SW480 (cell line): ENCODE measurements around the gene SPNS2.

Experiments used
- DNase-seq: peaks from one replicate; pipeline ENCODE4 v3.0.0-alpha.2; 2016; ENCODE audit warnings: low spot score

Gene SPNS2

GRCh38 chr17:4520060-4520893 lies 21.6 kb downstream of the SPNS2 start:
- no peak for DNase-seq

GRCh38 chr17:4520894-4521600 lies 22.4 kb downstream of the SPNS2 start:
- no peak for DNase-seq

DNA sequence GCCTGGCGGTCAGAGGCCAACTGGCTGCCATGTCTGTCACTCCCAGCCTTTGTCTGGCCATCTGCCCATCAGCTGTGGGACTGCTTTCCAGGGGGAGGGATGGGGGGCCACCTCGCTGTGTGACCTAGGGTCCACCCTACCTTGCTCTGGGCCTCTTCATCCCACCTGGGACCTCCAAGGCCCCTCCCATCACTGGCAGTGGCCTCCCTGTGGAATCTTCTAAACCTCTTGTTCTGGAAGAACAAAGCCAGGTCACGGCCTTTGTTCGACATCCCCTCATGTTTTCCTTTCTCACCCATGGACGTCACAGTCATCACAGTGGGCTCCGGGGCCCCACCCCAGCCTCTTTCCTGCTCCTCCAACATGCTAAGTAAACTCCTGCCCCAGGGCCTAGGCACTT lies 24.0 kb downstream of the SPNS2 start:
- no peak for DNase-seq

DNA sequence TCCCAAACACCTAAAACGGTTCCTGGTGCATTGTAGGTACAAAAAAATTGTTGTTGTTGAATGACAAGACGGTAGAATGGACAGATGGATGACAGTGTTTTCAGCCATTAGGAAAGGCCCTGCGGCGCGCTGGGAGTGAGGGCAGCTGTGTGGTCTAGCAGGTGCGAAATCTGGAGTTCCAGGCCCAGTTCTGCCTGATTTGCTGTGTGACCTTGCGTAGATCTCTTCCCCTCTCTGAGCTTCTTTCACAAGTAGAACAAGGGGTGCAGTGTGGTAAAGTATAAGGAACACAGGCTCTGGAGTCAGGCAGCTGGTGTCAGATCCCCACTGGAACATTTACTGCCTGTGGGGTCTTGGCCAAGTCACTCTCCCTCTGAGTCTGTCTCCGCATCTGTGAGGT lies 25.3 kb downstream of the SPNS2 start:
- DNase-seq: no peak

DNA sequence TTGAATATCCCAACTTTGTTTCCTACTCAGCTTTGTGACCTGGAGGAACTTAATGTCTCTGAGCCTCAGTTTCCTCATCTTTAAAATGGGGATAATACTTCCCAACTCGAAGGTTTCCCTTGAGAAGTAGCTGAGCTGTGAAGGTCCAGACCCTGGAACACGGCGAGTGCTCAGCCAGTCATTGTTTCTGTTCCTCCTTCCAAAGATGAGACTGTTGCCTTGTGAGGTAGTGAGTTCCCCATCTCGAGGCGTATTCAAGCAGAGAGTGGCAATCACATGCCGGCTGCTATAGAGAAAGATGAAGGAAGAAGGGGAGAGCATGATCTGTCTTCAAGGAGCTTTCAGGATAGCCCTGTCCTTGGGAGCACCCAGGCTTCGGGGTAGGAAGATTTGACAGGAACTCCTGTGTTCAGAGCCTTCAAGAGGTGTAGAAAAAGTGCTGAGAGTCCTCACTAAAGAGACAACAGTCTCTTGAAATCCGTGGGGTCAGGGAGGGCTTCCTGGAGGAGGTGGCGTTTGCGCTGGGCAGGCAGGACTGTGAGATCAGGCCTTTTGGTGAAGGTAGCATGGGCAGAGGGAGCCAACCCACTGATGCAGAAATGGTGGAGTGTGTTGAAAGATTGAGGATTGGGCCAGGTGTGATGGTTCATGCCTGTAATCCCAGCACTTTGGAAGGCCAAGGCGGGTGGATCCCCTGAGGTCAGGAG lies 27.2 kb downstream of the SPNS2 start:
- no peak for DNase-seq

GRCh38 chr17:4527134-4527533 lies 28.5 kb downstream of the SPNS2 start:
- no peak for DNase-seq

GRCh38 chr17:4527566-4528125 lies 29.0 kb downstream of the SPNS2 start:
- DNase-seq: no peak

DNA sequence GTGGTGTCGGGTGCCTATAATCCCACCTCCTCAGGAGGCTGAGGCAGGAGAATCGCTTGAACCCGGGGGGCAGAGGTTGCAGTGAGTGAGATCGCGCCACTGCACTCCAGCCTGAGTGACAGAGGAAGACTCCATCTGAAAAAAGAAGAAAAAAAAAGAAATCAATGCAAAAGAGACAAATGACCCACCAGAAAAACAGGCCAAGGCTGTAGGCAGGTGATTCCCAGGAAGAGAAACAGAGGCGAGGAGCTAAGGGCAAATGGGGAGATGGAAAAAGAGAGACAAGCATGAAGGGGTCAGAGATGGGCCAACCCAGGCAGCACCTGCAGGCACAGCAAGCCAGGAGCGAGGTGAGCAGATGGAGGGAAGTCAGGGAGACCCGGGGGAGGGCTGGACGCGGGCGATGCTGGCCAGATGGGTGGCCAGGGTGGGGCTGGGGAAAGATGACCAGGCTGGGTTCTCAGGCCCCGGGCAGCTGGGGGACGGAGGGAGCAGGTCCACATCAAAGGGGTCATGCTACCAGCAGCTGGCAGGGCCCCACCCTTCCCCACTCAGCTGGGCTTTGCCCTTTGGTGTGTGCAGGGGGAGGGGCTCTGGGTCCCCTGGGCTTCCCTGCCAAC lies 31.0 kb downstream of the SPNS2 start:
- no peak for DNase-seq

- no peak for DNase-seq
These were observed 32.4 kb downstream of the SPNS2 start for GRCh38 chr17:4530799-4531730.

GRCh38 chr17:4531988-4532736 lies 33.5 kb downstream of the SPNS2 start:
- DNase-seq: no peak

GRCh38 chr17:4532860-4533522 lies 34.3 kb downstream of the SPNS2 start:
- no peak for DNase-seq

GRCh38 chr17:4533523-4534504 lies 35.1 kb downstream of the SPNS2 start:
- DNase-seq: peak; percentile 70

DNA sequence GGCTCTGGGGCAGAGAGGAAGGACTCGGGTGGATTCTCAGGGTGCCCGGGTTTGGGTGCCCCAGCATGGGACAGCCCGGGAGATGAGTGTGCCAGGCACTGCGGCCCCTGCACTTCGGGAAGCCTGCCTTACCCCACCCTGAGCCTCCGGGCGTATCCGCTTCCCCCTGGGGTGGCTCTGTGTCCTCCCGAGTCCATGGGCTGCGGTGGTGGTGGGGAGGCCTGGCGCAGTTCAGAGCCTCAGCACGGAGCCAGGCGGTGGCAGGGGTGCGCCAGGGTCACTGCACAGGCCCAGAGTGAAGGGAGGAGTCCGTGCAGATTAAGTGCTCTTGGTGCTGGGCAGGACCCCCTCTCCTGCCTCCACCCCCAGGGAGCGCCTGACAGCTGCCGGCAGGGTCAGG lies 35.8 kb downstream of the SPNS2 start:
- DNase-seq: no peak

DNA sequence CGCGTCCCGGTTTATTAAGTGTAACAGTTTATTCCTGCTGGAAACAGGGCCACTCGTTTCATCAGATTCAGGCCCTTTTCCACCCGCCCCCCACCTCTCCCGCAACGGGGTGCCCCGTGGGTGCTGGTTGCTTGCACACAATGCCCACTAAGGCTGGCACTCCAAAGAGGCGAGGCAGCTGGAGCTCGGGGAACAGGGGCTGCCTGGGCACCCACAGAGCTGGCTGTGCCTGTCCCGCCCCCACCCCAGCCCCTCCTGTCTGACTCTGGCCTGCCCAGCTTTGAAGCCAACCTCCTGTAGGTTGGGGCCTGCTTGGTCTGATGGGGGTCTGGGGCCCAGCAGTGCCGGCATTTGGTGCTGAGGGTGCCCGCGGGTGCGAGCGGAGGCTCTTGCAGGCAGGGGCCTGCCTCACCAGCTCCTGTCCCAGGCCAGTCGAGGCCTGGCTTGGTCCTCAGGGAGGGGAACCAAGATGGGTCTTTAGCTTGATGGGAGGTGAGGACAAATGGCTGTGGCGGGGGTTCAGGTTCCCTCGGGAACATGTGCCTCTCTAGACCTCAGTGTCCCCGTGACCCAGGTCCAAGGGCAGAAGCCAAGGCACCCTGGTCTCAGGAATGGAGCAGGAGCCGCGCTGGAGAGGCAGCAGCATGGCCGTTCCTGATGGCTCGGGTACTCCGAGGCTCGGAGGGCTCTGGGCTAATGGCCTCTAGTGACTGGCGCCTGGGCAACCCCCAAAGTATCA lies 36.4 kb downstream of the SPNS2 start:
- no peak for DNase-seq

DNA sequence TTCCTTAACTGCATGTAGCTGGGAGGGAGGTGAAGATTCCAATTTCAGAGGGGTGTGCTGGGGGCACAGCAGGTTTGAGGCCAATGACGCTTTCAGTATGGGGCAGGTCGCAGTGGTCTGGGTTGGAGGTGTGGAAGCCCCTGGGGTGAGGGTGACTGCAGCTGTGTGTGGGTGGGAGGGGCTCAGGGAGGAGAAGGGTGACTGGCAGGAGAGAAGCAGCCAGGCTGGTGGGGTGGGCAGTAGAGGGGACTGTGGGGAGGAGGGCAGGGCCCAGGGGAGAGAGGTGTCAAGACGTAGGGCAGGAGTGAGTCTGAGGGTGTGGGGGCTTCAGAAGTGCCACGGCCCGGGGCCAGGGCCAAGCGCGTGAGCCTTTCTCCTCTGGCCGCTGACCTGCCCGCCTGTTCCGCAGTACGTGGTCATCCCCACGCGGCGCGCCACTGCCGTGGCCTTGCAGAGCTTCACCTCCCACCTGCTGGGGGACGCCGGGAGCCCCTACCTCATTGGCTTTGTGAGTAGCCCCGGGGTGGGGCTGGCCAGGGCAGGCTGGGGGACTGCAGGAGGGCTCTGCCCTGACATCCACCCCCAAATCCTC lies 37.1 kb downstream of the SPNS2 start:
- DNase-seq: no peak

DNA sequence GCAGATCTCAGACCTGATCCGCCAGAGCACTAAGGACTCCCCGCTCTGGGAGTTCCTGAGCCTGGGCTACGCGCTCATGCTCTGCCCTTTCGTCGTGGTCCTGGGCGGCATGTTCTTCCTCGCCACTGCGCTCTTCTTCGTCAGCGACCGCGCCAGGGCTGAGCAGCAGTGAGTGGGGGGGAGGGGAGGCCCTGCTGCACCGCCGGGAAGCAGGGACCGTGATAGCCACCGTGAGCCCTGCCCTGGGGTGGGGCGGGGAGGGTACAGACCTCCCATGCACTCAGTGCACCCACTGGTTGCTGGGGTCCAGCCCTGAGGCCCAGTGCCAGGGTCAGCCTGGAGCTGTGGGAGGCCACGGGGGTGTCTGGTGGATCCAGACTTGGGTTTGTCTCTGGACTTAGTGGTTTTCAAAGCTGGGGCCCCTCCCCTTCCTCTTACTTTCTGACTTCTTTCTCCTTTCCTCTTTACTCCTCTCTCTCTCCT lies 37.6 kb downstream of the SPNS2 start:
- no peak for DNase-seq

DNA sequence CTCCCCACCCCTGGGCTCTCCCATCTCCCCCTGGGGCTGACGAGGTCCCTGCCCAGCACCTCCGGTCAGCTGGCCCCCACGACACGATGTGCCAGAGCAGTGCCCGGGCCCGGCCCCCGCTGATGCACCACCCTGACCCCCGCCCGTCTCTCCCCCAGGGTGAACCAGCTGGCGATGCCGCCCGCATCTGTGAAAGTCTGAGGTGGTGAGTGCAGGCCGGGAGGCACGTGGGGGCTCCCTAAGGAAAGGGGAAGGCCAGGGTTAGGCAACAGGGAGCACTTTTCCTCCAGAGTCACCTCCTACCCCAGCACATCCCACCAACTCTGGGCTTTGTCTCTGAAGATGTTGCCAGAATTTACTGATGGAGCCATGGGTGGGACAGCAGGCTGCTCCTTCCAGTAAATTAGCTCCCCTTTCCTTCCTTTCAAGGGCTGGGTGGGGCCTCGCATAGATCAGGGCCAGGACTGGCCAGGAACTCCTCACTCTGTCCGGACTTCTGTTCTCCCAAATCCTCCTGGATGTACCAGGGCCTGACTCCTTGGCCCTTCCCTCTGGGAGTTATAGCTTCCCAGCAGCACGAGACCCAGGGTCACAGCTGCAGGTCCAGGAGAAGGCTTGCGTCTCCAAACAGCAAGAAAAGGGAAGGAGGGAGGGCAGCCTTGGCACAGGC lies 38.2 kb downstream of the SPNS2 start:
- no peak for DNase-seq
